Limb (tissue), 2 donors: ENCODE results near the gene HAO1.

Experiments used
- DNase-seq, 2 donors: peaks; one replicate each; pipeline ENCODE4 v3.0.0-alpha.2; 2016; ENCODE audit errors: extremely low spot score in 2 of 2

Gene HAO1

DNA sequence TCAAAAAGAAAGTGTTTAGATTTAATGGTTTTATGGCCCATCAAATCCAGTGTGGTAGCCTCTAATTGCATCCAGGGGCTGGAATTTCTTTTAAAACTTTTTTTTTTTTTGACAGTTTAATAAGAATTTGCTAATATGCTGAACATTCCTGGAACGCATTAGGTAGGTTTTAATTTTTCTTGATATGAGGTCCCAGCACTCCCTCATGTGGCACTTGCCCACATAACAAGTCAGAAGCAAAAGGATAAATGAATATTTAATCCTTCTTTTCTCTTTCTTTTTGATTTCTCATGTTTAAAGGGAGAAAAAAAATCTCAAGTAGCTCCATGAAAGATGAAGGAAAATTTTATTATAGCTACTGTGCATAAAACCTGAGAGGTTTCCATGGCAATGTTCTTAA is 13.5 kb downstream of the HAO1 start:
- peak; percentile 25 to 32 for DNase-seq

DNA sequence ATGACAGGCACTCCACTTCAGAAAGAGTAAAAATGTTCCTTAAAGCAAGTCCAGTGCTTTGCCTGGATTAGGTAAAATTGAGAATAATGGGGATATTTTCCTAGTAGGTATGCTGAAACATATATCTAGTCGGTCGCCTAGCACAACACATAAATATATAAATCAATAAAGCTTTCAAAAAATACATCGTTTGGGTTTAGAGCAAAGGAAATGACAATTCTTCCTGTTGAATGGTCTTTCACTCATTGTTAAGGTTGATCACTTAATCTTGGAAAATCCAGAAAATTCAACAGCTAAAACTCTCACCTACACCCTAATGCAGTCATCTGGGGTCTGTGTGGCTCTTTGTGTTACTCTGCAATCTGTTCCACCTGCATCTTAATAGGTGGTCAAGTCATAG is 13.9 kb downstream of the HAO1 start:
- DNase-seq: no peak

DNA sequence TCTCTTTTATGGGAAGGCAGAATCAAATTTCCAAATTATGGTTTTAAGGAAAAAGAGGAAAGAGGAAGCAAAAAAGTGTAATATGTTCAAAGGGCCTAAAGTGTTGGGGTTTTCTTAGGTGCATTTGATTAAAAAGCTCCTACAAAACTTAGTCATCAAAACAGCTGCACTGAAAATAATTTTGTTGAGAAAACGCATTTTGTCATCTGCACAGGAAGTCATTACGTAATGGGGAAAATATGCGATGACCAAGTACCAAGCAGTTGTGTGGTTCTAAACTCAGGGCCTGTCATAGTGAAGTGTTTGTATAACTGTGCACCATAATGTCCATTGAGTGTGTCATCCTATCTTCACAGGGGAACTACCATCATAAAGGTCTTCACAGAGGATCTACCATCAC is 15.6 kb downstream of the HAO1 start:
- peak in 1 of 2 donors; percentile 22 for DNase-seq

DNA sequence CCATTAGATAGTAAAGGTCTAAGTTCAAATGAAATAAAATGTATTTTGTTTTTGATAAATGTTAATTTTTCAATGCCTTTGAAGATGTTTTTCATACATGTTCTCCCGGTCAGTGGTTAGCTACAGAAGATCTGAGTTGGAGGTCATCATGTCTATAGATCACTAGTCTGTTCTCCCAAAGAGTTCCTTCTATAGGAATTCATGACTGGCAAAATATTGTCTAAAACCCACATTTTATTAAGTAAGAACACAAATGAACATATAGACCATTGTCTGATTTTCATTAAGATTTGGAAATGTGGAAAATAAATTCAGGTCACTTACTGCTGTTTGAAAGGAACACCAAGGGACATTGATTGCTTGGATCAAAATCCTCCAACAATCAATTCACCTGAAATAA is 23.6 kb downstream of the HAO1 start:
- no peak for DNase-seq

DNA sequence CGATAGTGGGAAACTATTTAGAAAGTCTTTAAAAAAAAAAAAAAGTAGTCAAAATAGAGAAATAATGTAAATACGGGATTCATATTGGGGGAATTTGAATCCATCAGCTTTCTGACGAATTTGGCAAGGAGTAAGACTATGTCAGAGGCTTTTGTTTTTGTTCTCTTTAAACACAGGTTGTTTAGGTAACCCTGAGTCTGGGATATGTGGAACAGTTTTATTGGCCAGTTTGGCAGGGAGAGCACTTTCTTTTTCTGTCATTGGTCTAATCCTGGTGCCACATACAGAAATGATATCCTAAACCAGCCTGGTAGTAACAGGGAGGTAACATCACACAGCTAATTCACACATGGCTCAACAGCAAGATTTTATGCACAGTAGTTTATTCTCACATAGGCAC is 27.7 kb downstream of the HAO1 start:
- no peak for DNase-seq

DNA sequence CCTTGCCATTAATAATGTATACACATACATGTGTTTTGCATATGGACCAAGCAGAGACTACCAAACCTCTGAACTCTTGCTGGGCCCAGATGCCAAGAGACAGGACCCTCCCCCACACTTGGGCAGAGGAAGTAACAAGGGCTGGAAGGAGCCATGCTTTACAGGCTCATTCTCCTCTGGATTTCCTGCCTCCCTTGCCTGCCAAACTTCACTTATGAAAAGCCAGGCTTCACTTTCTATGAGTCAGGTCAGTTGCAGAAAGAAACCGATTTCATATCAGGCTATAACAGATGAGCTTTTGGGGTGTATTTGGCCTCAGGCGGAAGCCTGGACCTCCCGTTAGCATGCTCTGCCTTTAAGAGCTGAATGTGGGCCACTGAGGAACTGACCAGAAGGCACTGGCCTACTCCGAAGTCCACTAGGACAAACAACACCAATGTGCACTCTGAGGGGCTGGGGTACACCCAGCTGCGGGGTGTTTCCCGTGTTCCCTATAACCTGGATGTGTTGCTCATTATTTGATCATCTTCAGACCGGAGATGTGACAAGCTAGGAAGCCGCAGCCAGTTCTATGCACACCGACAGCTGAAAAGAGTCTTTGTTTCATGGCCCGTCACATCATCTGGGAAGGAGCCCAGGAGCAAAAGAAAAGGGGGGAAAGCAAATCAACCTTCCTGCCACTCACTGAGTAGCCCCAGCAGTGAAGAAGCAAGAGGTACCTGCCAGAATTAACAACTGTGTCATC is 28.5 kb downstream of the HAO1 start:
- no peak for DNase-seq

DNA sequence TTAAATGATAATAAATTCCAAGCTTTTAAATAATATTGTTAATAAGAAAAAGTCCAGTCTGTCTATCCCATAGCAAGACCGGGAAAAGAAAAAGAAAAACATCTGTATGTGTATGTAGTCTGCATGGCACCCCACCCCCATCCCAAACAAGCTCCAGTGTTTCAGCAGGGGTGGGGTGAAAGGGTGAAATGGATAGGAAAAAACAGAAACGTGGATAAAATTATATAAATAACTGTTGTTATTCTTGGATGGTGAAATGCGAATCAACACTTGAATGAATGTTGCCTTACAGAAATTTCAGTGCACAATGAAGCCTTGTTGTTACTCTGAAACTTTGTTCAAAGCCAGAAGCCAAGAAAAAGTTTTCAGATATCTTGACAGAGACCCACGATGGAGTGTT is 31.4 kb downstream of the HAO1 start:
- DNase-seq: no peak

DNA sequence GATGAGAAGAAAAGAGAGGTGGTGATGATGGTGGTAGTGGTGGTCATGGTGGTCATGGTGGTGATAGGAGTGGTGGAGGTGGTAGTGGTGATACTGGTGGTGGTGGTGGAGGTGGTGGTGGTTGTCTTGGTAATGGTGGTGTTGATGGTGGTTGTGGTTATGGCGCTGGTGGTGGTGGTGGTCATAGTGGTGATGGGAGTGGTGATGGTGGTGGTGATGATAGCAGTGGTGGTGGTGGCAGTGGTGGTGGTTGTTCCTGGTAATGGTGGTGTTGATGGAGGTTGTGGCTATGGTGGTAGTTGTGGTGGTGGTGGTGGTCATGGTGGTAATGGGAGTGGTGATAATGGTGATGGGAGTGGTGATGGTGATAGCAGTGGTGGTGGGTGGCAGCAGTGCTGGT is 36.8 kb downstream of the HAO1 start:
- no peak for DNase-seq

DNA sequence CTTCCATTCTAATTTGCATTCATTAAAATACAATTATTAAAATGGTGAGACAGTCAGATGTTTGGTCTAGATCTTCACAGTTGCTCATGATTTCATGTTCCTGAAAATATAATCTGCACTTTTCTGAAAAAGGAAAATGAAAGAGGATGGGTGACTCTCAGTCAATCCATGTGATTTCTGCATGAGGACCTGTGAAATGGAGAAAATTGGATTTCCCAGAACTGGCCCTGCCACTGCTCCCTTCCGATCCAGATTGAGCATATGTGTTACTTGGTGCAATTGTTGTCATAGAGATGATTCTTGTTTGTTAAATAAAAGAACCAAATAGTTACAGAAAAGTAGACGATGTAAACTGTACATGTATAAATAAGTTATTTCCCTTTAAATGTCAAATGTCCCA is 37.4 kb downstream of the HAO1 start:
- no peak for DNase-seq

DNA sequence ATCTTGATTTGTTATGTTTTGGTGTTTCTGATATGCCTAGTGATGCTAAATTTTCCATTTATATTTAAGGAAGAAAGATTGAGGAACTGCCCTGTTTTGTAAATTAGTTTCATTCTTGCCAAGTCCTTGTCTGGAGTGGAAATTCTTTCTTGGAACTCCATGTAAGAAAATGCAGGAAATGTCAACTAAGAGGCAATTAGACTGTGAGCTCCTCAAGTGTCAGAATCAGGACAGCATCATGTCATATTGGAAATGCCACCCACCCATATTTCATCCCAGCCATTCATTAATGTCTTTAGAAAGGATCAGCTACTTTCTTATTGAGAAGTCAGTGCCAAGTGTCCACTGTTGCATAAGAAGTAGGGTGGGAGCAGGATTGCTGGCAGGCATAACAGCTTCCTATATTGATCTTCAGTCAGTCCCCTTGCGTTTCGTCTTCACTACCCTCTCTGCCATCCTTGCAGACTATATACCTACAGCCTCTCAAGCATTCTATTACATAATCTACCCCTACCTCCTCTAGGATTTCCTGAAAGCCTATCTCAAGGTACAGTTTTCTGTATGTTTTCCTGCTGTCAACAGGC is 42.4 kb downstream of the HAO1 start:
- no peak for DNase-seq

DNA sequence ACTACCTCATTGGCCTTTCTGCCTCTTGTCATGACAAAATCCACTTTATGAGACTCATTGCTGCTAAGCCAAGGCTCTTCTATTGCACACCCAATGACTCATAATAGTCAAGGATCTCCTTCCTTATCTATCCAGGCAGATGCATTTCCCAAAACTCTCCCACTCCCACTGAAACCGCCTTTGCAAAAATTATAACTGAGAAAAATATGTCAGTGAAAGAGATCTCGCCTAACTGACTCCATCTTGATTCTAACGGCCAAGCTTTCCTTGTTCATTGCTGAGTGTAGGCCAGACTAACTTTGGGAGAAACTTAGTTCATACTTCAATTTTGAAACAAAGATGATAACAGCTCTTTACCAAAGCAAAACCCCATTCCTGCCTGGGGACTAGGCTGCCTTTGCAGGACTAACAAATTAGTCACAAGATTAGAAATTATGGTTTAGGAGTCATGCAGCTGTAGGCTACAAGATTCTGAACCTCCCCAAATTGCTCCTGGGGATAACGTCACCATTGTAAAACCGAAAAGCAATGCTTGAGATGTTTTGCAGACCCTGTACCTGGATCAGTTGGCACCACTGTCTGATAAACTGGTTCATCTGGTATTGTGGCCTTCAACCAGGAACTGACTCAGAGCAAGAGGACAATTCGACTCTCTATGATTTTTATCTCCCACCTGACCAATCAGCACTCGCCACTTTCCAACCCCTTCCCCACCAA is 47.1 kb downstream of the HAO1 start:
- DNase-seq: no peak

DNA sequence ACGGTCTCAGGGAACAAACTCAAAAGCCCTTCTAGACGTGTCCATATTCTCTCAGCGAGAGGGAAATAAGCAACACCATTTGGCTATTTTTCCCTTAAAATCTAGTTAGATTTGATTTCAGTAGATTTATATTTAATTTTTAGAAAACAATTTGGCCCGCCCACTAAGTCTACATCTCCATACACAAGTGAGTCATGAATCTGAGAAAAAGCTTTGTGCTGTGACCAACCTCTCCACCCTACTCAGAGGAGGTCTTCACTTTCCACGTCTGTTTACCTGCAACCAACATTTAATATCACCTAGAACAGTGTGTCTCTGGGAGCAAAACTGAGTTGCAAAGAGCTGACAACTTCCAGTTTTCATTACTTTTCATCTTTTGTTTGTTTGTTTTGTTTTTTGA is 48.6 kb downstream of the HAO1 start:
- DNase-seq: no peak

DNA sequence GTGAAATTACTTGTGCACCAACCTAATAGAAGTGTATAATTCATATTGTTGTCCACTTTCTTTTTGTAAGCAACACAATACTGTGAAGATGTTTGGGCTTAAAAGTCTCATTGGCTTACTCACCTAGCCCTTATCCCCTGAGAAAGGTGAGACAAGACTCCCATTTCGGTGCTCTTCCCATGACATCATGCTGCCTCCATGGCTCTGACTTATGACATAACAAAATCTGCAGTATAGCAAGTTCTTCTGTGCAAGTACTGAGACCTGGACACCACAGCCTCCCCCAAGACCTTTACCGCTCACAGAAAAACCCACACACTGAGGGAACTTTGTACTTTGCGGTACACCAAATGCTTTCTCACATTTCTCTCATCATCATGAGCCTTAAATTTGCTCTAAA is 50.5 kb downstream of the HAO1 start:
- DNase-seq: no peak

DNA sequence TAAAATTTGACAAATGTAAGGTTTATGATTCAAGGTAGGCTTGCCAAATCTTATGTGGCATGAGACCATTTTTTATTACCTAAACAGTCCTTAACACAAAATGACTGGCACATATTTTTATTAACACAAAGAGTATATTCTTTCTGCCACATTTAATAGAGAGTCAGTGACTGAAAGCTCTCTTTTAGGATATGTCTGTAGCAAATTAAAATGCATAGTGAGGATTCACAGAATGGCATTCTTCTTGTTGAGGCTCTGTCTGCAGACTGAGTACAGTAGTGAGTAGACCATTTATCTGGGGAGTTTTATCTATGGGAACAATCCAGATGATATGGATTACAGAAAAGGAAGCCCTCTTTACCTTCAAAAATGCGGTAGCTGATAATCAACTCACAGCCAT is 56.5 kb downstream of the HAO1 start:
- no peak for DNase-seq

DNA sequence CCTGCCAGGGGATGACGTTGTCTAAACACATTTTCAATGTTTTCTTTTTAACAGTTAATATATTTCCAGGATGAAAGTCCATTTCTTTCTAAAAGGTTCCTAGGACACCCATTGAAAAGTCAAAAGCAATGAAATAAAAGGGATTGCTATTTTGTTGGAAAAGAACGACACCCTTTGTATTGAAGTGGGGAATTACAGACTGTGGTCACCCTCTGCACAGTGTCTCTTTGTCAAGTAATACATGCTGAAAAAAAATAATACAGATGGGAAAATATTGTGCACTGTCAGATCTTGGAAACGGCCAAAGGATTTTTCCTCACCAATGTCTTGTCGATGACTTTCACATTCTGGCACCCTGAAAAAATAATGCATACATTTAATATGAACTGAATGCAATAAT is 56.9 kb downstream of the HAO1 start:
- no peak for DNase-seq

DNA sequence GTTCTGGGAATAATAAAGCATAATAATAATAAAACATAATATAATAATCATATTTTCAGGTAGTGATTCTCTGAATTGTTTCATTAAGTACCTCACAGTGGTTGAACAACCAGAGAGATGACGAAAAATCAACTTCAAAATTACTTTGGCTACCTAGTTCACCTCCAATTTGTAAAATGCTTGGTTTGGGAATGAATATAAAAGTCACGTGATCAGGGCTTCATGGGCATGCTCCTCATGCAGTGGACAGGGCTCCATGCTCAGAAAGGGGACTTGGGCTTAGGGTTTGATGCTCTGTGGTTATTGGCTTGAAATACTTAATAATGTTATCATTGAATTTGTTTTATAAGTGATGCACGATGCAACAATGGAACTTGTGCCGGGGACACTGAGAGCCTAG is 58.2 kb downstream of the HAO1 start:
- DNase-seq: no peak

DNA sequence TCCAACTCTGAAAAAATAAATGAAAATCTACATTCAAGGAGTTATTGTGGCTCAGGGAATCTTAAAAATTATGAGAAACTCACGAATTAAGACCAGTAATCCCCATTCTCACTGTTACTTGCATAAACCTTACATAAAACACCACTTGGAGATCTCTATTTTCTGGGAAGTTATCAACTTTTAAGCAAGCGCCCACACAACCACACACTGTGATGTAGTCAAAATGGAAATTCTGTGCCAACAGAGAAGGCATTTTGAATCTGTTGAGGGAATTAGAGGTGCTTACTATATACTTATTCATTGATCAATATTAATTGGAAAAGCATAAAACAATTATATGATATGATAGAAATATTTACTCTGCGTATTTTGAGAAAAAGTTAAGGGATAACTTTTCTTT is 58.7 kb downstream of the HAO1 start:
- DNase-seq: no peak

DNA sequence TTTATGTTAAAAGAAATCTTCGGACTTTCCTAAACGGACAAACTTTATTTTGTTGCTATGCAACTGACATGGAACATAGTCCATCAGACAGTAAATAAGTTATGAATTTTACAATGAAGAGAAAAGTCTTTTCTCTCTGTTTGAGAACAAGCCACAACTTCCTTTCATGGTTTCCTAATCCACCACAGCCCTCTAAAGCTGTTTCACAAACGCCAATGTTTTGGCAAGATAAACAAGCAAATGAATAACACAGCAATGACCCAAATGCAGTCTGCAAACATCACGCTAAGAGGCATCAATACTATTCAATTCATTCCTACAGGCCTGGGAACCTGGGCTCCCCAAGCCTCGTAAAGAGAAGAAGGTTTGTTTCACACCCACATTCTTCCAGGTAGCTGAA is 60.4 kb downstream of the HAO1 start:
- DNase-seq: peak in 1 of 2 donors; percentile 24

DNA sequence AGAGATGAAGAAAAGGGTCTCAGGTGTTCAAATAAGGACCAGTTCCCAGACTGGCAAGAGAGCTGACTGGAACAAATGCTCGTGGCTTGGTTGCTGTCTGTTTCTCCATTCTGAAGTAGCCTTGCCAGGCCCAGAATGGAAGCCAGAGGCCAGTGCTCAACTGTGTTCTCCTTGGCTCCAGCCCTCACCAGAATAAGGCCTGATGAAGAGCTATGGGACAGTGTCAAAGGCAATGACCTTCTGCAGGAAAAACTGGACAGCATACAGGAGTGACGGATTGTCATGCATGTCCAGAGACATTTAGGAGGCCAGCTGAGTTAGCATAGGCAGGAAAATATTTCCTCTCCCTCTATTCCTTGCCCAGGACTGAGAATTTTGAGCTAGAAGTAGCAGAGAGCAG is 72.2 kb downstream of the HAO1 start:
- no peak for DNase-seq

DNA sequence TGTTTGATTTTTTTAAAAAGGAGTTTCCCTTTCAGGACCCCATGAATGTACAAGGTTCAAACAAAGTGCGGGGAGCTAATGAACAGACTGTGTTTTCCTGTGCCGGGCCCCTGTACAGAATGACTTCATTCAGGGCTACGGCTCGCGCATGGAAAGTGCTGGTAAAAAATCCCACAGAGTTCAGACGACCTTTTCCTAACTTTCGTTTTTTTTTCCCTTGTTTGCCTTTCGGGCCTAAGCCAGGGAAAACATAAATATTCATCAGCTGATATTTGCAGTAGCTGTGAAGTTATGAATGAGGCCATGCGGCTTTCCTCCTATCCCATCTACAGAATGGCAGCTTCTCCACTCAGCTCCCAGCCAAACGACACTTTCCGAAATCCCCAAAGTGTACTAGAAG is 74.0 kb downstream of the HAO1 start:
- DNase-seq: peak; percentile 65 to 70

DNA sequence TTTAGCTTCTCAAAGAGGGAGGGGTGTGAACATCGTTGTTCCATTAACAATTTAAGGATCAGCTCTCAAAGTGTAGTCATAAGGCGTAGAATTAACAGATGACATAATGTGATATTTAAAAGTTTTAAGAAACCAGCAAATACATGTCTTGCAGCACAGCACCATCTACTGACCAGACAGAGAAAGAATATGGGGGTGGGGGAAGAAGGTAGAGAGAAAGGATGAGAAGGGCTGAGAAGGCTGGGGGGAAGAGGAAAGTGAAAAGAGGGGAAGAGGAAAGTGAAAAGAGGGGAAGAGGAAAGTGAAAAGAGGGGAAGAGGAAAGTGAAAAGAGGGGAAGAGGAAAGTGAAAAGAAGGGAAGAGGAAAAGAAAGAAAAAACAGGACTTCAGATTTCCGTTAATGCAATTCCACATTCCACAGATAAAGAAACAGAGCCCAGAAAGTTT is 80.9 kb downstream of the HAO1 start:
- DNase-seq: peak; percentile 40 to 83

DNA sequence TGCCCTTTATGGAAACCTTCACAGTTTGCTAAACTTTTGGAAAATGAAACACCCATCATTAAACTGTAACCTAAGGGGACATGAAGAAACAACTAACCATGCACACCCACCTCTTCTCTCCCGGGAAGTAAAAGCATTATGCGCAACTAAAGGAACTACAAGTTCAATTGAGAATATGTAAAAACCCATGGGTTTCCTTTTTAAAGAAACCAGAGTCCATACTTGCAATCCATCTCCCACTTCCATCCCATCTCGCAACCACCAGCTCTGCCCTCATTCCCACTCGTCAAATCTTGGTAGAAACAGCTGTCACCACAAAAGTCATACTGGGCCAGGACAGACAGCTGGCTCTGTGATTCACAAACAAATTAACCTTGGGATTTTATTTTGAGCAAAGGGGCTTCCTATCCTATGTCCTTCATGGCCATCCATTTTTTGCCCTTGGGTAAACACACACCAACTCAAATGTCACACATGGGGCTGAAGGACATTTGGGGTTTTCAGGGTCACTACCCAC is 81.5 kb downstream of the HAO1 start:
- DNase-seq: no peak

DNA sequence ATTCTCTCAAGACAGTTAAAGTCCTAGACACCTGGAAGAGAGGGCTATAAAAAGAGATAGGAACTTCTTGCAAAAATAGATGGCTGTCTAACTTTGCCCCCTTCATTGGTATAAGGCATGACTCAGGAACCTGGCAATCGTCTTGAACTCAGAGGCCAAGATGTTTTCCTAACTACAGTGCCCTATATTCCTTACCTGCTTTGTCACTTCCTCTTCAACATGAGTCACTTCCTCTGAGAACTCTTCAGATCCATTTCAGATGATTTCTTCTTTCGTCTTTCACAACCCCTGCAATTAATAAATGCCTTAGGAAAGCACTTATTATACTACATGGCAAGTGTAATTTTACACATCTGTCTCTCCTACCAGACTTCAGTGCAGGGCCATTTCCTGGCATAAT is 83.5 kb downstream of the HAO1 start:
- no peak for DNase-seq
